Neutrophil (primary cell): ENCODE measurements around the gene RABL6.
"Not testable (repeated sequence)": the region's sequence is repeated elsewhere in the genome, so short reads cannot be mapped to it uniquely, and the experiment has no call there.

Experiments used
- H3K27ac ChIP-seq: fragments of 200-600 bp; sonication (generic); 2 replicates; pipeline ENCODE4 v1.5.1; 2016; ENCODE audit warnings: mild to moderate bottlenecking, moderate library complexity
- H3K27me3 ChIP-seq: fragments of 200-600 bp; sonication (generic); 2 replicates; pipeline ENCODE4 v1.6.0; 2016; ENCODE audit warnings: mild to moderate bottlenecking
- H3K36me3 ChIP-seq: fragments of 200-600 bp; sonication (generic); 2 replicates; pipeline ENCODE4 v1.5.1; 2017
- H3K4me1 ChIP-seq, 2 experiments: fragments of 200-600 bp in 1 of 2; sonication (generic) in 1 of 2; 1 replicate in 1 of 2; 2 replicates in 1 of 2; pipeline versions ENCODE4 v1.5.1 to v1.6.1; 2013 to 2016; ENCODE audit warnings: low read depth in 1 of 2, low read length in 1 of 2, mild to moderate bottlenecking in 1 of 2, moderate library complexity in 1 of 2; ENCODE audit not compliant: control insufficient read depth in 1 of 2, insufficient read depth in 1 of 2
- H3K4me3 ChIP-seq, 2 experiments: fragments of 200-600 bp in 1 of 2; sonication (generic) in 1 of 2; 1 replicate in 1 of 2; 2 replicates in 1 of 2; pipeline ENCODE4 v1.5.1; 2013 to 2016; ENCODE audit warnings: low read depth in 1 of 2, low read length in 1 of 2, mild to moderate bottlenecking in 1 of 2, moderate library complexity in 1 of 2
- H3K9me3 ChIP-seq: fragments of 200-600 bp; sonication (generic); 2 replicates; pipeline ENCODE4 v1.5.1; 2016
- CTCF ChIP-seq: fragments of 200-600 bp; sonication (generic); IDR thresholded peaks from 2 replicates; pipeline ENCODE4 v1.5.1; 2016; ENCODE audit warnings: antibody characterized with exemption

Gene RABL6

GRCh38 chr9:136865041-136865767, 57.5 kb downstream of the RABL6 start:
- Histone ChIP-seq H3K36me3 (peaks cover 36% of the 10 kb centered on the region), H3K27ac (peak overlapping the region; percentile 87)

GRCh38 chr9:136865768-136866103, 58.0 kb downstream of the RABL6 start:
- peak overlapping the region; percentile 68 to 90 for H3K4me3 ChIP-seq
- H3K4me1 ChIP-seq, result peaks cover 13 to 15% of the 10 kb centered on the region in 2 experiments
- H3K9me3 ChIP-seq, result no peaks in the 10 kb centered on the region
- no peak for TF ChIP-seq CTCF
- H3K36me3 ChIP-seq, result peaks cover 32% of the 10 kb centered on the region
- H3K27me3 ChIP-seq, result no peaks in the 10 kb centered on the region
- peak overlapping the region; percentile 87 for H3K27ac ChIP-seq

More at GRCh38 chr9:136865041-136865767, 57.5 kb downstream of the RABL6 start:
- H3K9me3 ChIP-seq, result no peaks in the 10 kb centered on the region
- peak overlapping the region; percentile 68 to 90 for H3K4me3 ChIP-seq
- no peaks in the 10 kb centered on the region for H3K27me3 ChIP-seq
- no peak for TF ChIP-seq CTCF
- peaks cover 13 to 15% of the 10 kb centered on the region in 2 experiments for H3K4me1 ChIP-seq

GRCh38 chr9:136866898-136867421, 59.2 kb downstream of the RABL6 start:
- H3K9me3 ChIP-seq, H3K27me3 ChIP-seq, H3K27ac ChIP-seq: not testable (repeated sequence)
- Histone ChIP-seq H3K36me3 (peaks cover 19% of the 10 kb centered on the region), H3K4me1 (peaks cover 13 to 15% of the 10 kb centered on the region in 2 experiments), H3K4me3 (peak overlapping the region; percentile 68 to 90)

GRCh38 chr9:136867480-136867879, 59.7 kb downstream of the RABL6 start:
- peaks cover 13 to 15% of the 10 kb centered on the region in 2 experiments for H3K4me1 ChIP-seq
- no peak overlapping the region for H3K27ac ChIP-seq
- H3K27me3 ChIP-seq, result no peaks in the 10 kb centered on the region
- TF ChIP-seq CTCF, result no peak
- no peaks in the 10 kb centered on the region for H3K9me3 ChIP-seq
- no peak overlapping the region for H3K4me3 ChIP-seq
- H3K36me3 ChIP-seq, result peaks cover 14% of the 10 kb centered on the region

- H3K9me3 ChIP-seq, result no peaks in the 10 kb centered on the region
- peaks cover 13 to 15% of the 10 kb centered on the region in 2 experiments for H3K4me1 ChIP-seq
- H3K4me3 ChIP-seq, result no peak overlapping the region
- peaks cover 10% of the 10 kb centered on the region for H3K36me3 ChIP-seq
- no peaks in the 10 kb centered on the region for H3K27me3 ChIP-seq
- no peak for TF ChIP-seq CTCF
- no peak overlapping the region for H3K27ac ChIP-seq
Observed at GRCh38 chr9:136867917-136868316, 60.2 kb downstream of the RABL6 start.

- Histone ChIP-seq H3K27ac (no peak overlapping the region), H3K36me3 (peaks cover 3% of the 10 kb centered on the region), H3K9me3 (no peaks in the 10 kb centered on the region), H3K4me1 (peaks cover 13 to 15% of the 10 kb centered on the region in 2 experiments), H3K27me3 (no peaks in the 10 kb centered on the region), H3K4me3 (no peak overlapping the region)
- no peak for TF ChIP-seq CTCF
Observed at GRCh38 chr9:136868644-136869043, 60.9 kb downstream of the RABL6 start.

- H3K9me3 ChIP-seq, H3K27ac ChIP-seq, H3K4me3 ChIP-seq: not testable (repeated sequence)
Observed at GRCh38 chr9:136869611-136870010, 61.9 kb downstream of the RABL6 start.

More at GRCh38 chr9:136869611-136870010, 61.9 kb downstream of the RABL6 start:
- H3K36me3 ChIP-seq, H3K27me3 ChIP-seq: not testable (repeated sequence)
- H3K4me1 ChIP-seq, result peaks cover 13 to 14% of the 10 kb centered on the region in 2 experiments
